NB4 (cell line): ENCODE results near the gene TAS2R19.

ENCODE experiments used
- POLR2A ChIP-seq: IDR thresholded peaks from 2 replicates; pipeline ENCODE4 v1.6.1; 2011; ENCODE audit warnings: mild to moderate bottlenecking; ENCODE audit not compliant: insufficient read length; ENCODE audit errors: extremely low read depth
- TF ChIP-seq, protein P1 (sequence below): IDR thresholded peaks from one replicate; pipeline ENCODE4 v1.5.1; 2012; ENCODE audit warnings: low read depth, low read length
- TF ChIP-seq, protein P2 (sequence below): IDR thresholded peaks from 2 replicates; pipeline ENCODE4 v1.6.1; 2011; ENCODE audit warnings: low read depth, low read length

DNA sequence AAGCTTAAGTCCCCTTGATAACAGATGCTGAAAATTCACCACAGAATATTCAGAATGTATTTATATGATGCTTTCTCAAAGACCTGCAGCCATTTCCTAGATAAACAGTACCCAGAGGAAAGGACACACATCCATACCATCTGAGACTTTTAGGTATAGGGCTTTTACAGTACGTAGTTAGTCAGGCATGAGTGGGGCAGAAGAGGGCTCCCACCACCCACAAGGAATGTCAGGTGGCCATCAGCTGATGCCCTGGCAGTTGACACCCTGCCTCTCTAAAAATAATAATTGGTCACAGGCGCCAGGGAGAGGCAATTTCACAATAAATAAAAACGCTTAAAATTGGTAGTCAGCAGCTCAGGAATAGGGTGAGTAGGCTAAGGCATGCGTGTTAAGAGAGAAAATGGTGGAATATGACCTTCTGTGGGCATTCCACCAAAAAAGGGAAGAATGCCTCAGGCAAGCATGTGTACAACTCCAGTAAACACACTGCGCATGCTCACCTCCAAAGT, 47.5 kb upstream of the TAS2R19 start:
- TF ChIP-seq, protein P1, sequence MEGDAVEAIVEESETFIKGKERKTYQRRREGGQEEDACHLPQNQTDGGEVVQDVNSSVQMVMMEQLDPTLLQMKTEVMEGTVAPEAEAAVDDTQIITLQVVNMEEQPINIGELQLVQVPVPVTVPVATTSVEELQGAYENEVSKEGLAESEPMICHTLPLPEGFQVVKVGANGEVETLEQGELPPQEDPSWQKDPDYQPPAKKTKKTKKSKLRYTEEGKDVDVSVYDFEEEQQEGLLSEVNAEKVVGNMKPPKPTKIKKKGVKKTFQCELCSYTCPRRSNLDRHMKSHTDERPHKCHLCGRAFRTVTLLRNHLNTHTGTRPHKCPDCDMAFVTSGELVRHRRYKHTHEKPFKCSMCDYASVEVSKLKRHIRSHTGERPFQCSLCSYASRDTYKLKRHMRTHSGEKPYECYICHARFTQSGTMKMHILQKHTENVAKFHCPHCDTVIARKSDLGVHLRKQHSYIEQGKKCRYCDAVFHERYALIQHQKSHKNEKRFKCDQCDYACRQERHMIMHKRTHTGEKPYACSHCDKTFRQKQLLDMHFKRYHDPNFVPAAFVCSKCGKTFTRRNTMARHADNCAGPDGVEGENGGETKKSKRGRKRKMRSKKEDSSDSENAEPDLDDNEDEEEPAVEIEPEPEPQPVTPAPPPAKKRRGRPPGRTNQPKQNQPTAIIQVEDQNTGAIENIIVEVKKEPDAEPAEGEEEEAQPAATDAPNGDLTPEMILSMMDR = no peak
- no peak for TF ChIP-seq POLR2A
- TF ChIP-seq, protein P2, sequence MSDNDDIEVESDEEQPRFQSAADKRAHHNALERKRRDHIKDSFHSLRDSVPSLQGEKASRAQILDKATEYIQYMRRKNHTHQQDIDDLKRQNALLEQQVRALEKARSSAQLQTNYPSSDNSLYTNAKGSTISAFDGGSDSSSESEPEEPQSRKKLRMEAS = no peak
